Mesenteric fat pad (tissue), 1 donor: ENCODE results near the gene DMD. TPM values are rescaled to one million over a fixed set of nuclear protein-coding genes. Genes with fewer than 3 reads are reported as not detected.
"Not testable (repeated sequence)": the region's sequence is repeated elsewhere in the genome, so short reads cannot be mapped to it uniquely, and the experiment has no call there.

Experiments used
- DNase-seq: peaks from one replicate; pipeline ENCODE4 v3.0.0-alpha.2; 2020; ENCODE audit warnings: low spot score
- total RNA-seq: library from RNA; stranded (reverse); fragmentation: NEBNext Ultra II Directional; extraction: Animal tissue kit (Norgen Biotek cat#: 25700); gene quantifications from one replicate; pipeline ENCODE4 v1.2.1, GENCODE V29; 2021
- donor health status: DM: yes; HTN: yes; CAD: no.

The DMD gene
- total RNA-seq, 1 donor from 2014 or later, result 45.5 TPM

DNA sequence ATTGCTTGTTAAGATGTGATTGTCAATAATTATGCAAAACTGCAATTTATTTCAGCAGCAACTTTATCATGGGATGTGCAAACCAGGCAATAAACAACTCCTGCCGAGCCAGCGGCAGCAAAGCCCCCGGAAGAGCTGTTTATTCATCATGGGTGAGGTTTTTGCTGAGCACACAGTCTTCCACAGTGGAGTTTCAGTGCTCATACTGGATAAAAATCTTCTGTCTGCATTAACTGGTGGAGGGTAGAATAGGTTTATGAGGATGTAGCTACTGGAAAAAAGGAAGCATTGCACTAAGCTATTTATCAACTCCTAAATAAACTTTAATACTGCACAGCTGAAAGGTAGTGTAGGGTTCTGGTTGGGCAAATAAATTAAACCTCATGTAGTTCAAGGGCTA, 1582.2 kb downstream of the DMD start:
- DNase-seq, result no peak

DNA sequence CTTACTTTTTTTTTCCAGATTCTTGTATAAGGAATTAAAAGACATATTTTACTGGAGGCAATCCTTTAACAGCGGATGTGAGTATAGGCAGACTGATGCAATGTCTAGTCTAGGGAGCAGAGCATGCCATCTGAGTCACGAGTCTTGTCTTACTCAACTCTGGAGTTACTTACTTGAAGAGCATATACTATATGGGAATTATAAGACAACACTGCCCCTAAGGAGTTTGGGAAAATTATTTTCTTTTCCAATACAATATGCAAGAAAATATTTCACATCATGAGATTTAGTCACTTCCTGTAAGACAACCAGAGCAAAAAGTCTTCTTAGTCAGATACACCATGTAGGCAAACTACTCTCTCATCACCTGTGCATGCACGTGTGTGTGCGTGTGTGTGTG, 1602.2 kb downstream of the DMD start:
- DNase-seq, result no peak

DNA sequence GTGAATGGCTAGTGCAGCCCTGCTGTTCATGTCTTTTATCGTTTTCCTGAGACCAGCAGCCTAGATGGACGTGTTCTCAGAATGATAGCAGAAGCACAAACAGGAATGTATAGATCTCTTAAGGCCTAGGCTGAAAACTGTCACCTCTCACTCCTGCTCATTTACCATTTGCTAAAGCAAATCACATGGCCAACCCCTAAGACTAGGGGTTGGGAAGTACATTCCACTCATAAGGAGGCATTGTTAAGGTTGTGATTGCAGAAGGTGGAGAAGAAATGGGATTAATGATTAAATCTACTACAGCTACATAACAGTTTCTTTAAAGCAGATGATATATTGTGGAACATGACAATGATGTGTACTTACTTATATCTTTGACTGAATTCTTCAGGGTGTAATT, 1602.7 kb downstream of the DMD start:
- no peak for DNase-seq

DNA sequence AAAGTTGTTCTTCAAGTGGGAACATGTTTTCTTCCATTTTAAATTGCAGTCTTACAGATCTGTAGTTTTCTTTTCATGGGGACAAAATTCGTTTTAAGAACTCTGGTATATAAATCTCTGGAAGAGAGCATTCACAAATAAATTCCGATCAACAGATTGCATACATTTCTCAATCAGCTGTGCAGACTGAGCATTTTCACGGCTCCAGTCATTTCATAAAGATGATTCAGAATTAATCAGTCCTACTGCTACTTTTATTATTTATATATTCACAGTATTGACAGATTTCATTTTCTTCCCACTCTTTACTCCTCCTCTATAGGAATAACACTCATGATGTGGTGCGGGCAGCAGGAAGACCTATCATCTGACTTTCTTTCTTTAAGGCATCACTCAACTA, 1604.6 kb downstream of the DMD start:
- no peak for DNase-seq

DNA sequence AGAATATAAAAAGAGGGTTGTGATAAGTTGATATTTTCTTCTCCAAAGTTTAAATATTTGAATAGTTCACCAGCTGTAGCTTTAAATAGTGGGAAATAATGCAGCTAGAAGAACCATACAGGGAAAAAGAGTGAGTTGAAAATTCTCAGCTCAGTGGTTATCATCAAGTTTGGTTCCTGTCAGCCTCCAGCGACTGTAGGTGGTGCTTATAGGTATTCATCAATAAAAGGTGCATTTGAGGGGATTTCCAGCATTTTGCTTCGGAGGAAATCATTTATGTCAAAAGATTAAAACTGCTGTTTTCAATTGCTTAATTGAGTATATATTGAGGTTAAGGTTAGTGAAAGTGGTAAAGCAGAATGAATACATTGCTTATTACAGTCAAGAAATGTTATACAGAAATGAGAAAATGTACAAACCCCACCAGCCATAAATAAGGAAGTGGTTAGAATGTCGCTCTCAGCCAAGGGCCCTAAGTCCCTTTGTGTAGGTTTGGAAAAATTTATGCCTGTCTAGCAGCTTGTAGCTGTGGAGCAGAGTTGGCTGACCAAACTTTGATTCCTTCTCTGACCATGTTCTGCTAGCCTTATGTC, 1606.6 kb downstream of the DMD start:
- DNase-seq, result no peak

DNA sequence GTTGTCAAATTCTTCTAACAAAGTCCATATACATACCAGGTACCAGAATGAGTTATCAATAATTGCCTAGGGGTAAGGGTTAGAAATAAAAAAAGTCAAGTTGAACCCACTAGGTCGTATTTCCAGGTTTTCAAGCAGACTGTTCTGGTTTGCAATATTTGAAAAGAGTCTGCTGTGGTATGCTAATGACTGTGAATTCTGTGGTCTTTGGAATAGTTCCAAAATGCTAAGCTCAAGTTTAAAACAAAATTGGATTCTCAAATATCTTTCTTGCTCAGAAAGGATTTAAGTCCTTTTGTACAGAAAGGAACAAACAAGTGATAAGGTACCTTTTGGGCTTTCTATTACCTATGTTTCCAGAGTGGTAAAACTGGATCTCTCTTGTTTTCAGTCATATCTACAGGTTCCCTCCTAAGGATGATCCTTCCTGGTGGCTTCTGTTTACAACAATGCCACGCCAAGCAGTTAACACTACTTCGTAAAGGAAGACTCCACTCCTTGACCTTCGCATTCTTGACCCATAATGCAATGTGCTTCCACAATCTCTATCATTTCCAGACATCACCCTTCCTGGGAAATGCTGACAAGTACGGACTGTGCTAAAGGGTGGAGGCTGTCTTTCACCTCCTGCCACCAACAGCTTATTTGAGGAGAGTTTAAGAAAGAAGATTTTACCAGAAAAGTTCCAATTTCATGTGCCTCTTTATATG, 1607.8 kb downstream of the DMD start:
- DNase-seq, result no peak

DNA sequence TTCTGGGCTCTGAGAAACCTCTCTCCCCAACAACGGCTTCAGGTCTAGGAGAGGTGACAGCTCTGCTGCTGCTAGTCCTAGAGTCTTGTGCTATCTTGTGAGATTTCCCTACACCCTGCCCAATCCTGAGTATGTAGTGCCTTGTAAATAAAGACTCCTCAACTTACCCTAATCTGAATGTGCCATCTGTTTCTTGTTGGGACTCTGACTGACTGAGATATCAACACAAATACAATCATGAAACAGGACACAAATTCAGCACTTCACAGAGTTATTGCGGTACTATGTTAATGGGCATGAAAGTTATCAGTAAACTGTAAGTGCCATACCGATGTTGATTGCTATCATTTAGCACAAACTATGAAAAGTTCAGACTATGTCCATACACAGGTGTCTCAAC, 1610.5 kb downstream of the DMD start:
- DNase-seq, result no peak

DNA sequence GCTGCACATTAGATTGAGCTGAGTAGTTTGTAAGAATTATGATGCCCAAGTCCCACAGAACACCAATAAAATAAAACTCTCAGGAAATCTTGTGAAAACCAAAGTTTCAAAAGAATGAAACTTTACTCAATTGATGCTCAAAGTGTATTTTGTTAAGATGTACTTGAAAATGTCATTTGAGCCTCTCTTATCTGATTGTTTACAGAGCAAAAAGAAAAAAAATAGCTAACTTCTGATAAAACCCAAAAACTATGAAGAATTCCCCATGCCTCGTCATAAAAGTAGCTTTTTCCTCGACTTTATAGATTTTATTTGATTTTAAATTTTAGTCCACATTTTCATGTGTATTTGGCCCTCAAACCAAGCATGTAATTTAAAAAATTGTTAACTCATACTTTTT, 1618.0 kb downstream of the DMD start:
- DNase-seq, result no peak

DNA sequence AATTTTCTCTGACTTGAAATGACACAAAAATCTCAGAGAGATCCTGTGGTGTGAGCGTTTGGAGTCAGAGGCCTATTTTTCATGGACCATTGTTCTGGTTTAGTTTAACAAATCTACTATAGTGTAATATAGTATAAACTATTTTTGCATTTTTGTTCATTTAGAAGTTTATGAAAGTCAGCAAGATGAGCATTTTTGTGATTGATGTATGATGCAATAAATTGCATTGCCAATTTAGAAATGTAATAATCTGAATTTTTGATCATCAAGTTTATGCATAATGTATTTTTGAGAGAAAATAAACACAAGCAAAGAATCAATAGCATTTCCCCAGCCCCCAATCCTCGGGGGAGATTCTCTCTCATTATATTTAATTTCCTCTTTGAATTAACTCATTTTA, 1620.0 kb downstream of the DMD start:
- no peak for DNase-seq

DNA sequence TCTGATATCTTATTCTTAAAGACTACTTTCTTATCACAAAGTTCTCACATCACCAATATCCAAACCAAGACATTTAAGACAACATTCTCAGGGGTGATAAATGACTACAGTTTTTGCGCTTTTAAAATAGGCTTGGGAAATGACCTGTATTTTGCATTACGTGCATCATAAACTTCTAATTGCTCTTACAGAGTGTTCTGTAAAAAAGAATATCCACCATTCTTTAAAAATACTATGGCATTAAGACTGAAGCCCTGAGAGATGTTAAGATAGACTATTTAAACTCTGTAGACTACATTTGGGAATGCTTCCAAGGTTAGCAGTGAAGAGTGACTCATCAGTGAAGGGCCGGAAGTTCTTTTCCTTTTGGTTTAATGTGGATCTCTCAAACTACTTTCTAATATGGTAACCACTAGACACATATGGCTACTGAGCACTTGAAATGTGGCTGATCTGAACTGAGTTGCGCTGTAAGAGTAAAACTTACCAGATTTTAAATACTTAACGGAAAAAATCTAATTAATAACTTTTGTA, 1620.7 kb downstream of the DMD start:
- no peak for DNase-seq

DNA sequence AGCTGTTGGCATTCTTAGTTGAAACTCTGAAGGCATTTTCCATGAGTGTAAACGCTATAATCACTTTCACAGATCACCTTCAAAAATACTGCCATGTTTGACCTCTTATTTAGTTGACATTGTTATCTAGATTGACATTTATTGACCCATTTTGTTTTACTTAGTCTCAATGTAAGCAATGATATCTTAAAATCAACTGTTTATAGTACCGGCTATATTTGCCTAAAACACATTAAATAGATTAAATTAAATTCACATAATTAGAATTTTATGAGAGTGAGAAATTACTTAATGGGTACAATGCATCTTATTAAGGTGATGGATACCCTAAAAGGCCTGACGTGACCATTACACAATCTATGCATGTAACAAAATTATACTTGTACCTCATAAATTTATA, 1621.8 kb downstream of the DMD start:
- DNase-seq, result no peak

DNA sequence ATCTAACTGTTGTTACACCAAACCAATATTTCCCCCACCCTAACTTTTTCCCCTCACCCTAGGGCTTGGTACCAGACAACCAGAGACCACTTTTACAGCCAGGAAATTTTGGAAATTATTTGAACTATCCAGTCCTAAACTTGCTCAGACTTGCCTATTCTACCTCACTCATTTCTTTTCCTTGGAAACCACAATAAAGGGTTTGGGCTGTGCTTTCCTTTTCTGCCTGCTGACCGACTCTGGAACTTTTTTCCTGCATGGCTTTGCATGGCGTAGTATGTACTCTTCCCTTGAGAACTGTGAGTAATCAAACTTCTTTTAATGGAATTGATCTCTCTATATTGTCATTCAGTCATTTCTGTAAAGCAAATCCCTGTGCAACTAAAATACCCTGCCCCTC, 1623.0 kb downstream of the DMD start:
- no peak for DNase-seq

DNA sequence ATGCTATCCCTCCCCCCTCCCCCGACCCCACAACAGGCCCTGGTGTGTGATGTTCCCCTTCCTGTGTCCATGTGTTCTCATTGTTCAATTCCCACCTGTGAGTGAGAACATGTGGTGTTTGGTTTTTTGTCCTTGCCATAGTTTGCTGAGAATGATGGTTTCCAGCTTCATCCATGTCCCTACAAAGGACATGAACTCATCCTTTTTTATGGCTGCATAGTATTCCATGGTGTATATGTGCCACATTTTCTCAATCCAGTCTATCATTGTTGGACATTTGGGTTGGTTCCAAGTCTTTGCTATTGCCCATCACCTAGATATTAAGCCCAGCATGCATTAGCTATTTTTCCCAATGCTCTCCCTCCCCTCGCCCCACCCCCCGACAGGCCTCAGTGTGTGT, 1627.5 kb downstream of the DMD start:
- not testable (repeated sequence) for DNase-seq

DNA sequence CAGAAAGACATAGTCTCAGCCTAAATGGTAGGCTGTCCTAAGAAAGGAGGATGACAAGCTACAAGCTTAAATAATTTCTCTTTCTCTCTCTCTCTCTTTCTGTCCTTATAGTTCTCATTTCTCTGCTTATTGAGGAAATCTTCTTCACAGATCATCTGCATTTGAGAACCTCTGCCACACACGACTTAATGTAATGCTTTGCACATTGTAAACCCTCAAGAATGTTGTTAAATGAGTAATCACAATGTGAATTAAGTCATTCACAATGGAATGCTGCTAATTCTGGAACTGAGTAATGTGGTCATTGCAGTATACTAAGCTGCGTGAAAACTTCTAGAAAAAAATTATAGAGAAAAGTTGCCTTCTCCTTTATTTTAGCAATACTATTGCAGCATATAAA, 1630.6 kb downstream of the DMD start:
- DNase-seq, result no peak

DNA sequence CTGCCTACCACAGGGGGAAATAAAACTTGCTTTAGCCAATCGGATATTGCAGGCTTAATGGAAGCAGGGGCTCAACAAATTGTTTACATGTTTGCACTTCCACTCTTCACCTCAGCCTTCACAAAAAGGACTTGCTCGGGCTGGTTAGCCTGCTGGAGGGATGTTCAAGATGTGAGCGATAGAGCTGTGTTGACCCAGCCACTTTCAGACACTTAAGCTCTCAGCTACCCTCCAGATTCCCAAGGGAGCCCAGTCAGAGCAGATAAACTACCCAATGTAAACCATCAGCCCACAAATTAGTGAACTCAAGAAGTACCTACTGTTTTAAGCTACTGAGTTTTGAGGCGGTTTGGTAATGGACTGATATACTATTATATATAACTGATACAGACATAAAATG, 1631.1 kb downstream of the DMD start:
- DNase-seq, result no peak

DNA sequence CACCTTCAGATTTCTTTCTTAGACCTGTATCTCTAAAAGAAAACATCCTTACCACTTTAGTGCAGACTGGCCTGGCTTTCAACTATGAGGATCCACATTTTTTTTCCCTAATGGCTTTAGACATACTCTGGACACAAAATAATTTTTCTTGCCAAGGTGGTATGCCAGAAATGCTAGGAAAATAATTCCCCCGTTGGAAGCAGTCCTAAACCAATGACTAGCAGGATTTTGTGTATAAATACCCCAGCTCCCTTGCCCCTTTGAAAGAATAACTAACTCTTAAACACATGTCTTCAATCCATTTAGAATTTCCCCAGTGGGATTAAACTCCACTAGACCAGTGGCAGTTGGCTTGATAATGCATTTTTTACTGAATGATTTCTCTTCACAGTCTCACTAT, 1639.0 kb downstream of the DMD start:
- DNase-seq, result no peak

DNA sequence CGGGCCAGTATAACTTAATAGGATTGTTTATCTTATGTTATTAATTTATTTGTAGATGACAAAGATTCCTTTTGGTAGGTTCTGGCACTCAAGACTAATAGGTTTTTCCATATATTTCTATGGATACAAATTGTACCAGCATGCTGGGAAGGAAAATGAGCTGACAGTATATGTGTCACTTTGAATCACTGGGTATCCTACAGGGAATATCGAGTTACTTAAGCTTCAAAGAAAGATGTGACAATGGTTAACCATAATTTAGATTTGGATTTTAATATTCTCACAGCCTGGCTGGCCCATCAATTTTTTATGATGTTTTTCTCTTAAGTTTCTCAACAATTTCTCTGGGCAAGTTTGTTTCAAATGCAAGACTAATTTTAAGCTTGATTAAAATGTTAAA, 1640.7 kb downstream of the DMD start:
- no peak for DNase-seq

DNA sequence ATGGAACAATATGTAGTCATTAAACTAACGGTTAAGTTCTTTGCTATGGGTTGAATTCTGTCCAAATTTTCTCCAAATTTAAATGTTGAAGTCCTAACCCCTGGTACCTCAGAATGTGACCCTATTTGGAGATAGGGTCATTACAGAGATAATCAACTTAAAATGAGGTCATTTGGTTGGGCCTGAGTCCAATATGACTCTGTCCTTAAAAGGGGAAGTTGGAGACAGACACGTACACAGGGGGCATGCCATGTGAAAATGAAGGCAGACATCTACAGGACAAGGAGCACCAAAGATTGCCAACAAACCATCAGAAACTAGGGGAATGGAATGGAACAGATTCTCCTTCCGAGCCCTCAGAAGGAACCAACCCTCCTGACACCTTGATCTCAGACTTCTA, 1647.6 kb downstream of the DMD start:
- no peak for DNase-seq

DNA sequence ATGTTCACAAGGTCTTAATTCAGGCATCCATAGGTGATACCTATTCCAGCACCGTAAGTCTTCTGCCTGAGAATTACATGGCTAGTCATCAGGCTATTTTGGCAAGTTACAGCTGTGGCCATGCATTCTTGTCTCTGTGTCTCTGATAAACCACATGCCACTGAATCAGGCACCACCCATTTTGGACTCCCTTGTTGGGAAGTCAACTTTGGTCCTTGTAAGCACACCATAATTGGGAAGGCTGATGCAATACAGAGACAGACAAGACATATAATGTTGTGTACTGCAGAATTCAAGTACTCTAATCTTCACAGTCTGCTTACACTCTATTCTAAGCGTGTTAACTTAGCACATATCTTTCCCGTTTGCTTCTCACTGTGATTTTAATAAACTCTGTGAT, 1655.8 kb downstream of the DMD start:
- DNase-seq, result no peak

DNA sequence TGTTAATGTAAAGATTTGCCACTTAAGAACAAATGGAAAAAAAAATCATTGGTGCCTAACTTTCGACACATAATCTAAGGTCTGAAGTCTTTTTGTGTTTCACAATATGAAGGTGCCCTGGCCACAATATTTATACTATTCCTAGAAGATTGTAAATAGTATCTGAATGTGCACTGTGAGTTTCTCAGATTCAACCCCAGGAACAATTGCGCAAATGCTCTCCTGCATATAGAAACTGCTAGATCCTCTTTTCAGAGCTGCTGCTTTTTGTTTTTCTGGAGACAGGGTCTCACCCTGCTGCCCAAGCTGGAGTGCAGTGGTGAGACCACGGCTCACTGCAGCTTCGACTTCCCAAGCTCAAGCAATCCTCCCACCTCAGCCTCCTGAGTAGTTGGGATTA, 1659.4 kb downstream of the DMD start:
- no peak for DNase-seq

DNA sequence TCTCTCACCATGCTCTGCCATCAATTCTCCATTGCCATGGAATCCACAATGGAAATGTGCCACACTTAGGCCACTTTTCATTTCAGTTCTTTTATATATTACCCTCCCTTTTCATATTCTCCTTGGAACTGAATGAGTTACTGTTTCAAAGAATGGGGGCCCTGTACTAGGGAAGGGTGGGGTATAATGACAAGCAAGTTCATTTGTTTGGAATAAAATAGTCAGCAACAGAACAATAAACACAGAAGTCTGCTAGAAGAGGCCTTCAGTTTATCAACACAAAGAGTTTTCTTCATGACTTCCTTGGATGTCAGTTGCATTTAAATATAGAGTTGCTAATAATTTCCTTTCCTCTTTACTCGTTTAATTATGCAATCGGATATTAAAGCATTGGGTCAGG, 1661.2 kb downstream of the DMD start:
- no peak for DNase-seq

DNA sequence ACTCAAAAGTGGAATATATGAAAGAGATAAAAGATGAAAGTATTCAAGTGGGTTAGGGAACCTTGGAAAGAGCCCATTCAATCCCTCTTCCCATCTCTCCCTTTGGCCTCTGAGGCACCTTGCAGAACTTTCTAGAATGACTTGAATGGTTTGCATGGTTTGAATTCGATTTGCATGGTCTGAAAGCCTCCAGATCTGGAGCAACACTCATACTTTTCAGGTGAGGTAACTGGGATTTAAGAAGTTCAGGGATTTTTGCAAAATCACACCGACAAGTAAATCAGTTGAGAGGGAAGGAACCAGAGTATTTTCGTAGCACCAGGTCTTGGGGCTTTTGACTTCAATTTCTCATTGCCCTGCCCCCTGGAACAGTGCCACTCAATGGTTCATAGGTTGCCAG, 1663.5 kb downstream of the DMD start:
- DNase-seq, result no peak

DNA sequence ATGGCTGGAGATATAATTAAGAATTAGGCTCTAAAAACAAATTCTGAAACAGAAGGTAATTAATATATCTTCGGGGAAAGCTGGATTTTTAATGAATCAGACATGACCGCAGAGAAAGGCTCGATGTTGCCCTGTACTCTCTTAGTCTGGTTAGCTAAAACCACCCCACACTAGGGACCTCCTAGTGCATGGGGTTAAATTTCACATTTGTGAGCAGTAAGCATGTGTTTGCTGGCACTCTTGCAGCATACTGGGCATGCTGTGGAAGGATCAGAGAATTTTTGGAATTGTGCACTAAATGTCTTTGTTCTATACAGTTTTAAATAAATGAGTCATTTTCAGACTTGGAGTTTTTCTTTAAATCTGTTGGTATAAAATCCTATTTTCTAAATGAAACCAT, 1663.9 kb downstream of the DMD start:
- DNase-seq, result no peak
